ENCODE data around the gene C2orf76.
"Not testable (repeated sequence)": the region's sequence is repeated elsewhere in the genome, so short reads cannot be mapped to it uniquely, and the experiment has no call there.

The C2orf76 gene

DNA sequence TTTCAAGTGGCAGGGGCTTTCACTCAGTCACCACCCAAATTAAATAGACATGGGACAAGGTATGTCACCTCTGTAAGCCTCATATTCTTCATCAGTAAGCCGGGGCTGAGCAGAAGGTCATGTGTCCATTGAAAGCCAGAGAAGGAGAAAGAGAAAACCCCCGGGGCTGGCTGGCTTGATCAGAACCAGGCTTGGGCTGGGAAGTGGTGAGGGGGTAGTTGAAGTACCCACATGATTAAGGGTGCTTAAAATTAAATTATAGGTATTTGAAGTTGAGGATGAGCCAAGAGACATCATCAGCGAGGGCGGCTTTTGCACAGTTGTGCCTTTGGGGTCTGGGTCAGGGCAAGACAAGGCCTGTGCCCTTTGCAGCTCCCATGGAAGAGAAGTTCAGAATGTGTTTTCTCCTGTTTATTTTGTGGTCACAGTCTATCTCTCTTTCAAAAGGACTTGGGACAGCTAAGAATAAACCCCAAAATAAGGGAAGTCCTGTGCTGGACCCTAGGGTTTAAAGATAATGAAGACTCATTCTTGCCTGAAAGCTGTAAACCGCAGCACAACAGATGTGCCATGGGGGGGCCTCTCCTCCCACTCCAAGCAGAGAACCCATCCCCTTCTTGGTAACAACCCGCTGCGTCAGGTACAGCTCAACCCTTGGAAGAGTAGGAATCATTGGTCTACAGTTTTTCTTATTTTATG lies 10.8 kb upstream of the C2orf76 start:
- DNase-seq, result no peak

DNA sequence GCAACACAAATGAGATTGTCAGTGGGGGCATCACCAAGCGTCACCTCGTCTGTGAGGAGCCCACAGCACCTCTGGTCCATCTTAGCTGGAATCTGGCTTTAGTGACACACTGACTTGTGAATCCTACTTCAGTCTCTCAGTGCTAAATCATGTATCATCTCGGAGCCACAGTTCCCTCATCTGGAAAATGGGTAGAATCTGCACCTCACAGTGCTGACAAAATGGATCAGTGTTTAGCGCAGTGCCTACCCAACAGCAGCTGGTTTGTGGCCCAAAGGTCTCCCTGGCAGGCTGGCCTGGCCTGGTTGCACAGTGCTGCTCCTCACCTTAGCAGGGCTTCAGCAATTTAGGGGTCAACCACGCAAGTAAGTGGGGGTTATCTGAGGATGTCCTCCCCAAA lies 10.2 kb upstream of the C2orf76 start:
- no peak for DNase-seq

DNA sequence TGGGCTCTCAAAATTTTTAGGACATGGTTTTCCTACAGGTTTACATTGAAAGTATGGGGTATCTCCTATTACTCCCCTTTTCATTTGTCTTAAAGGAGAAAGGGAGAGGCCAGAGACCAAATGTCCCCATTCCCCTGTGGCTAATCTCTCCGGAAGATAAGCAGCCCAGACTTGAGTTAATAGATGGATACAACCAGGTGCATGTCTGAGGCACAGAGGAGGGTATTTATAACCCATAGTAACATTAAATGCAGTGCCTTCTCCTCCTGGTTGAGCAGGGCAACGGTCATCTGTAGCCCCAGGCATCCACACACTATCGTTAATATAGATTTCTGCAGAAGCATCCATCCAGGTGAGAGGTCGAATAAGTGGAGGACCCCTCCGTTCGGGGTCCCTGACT lies 9.8 kb upstream of the C2orf76 start:
- DNase-seq, result not testable (repeated sequence)

DNA sequence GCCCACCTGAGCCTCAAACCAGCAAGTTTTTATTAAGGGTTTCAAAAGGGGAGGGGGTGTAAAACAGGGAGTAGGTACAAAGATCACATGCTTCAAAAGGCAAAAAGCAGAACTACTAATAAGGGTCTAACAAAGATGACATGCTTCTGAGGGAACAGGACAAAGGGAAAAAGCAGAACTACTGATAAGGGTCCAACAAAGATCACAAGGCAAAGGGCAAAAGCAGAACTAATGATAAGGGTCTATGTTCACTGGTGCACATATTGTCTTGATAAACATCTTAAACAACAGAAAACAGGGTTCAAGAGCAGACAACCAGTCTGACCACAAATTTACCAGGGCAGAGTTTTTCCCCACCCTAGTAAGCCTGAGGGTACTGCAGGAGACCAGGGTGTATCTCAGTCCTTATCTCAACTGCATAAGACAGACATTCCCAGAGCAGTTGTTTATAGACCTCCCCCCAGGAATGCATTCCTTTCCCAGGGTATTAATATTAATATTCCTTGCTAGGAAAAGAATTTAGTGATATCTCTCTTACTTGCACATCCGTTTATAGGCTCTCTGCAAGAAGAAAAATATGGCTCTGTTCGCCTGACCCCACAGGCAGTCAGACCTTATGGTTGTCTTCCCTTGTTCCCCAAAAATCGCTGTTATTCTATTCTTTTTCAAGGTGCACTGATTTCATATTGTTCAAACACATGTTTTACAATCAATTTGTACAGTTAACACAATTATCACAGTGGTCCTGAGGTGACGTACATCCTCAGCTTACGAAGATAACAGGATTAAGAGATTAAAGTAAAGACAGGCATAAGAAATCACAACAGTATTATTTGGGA lies 7.5 kb upstream of the C2orf76 start:
- not testable (repeated sequence) for DNase-seq

DNA sequence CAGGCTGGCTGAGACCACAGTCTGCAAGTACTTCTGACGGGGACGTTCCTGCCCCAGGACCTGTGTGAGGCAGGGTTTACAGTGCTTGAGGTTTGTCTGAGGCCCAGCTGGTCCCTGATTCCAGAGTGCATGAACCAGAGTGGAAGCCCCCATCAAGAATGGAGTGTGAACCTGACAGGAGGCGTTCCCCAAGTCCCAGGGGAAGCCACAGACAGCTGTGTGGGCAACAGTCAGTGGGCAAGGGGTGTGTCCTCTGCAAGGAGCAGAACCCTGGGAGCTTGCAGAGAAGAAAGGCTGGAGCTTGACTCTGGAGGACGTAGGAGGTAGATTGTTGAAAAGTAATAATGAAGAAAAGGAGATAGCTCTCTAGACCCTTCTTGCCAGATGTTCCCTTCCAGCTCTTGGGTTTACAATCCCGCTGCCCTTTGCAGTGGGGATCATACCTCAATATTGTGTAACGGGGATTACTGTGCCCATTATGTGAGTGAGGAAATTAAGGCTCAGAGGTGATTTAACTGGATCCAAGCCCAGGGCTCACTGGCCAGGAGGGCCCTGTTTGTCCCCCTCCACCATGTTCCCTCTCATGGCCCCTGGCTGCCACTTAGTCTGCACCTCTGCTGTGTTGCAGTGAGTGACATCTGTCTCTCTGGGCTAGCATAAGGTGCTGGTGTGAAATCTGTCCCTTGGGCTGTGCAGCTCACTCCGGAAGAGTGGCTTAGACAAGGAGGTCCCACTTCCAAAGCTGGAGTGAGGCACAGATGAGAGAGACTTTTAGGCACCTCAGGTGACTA lies 6.3 kb upstream of the C2orf76 start:
- no peak for DNase-seq

DNA sequence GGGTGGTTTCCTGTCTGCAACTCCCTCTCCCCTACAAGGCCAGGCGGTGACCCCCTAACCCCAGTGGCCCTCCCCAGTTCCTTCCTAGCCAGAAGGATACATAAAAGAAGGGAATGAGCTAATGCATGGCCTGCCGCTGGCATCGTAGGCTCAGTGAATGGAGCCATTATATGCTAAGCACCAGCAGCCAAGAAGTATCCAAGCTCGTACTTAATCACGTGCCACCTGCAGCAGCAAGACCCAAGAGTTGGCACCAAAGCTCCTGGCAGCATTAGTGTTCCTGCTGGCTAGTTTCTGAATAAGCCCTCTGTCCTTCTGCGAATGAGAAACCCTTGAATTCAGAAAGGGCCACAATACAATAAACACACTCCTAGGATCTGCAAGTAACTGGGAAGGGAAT lies 4.5 kb upstream of the C2orf76 start:
- no peak for DNase-seq

DNA sequence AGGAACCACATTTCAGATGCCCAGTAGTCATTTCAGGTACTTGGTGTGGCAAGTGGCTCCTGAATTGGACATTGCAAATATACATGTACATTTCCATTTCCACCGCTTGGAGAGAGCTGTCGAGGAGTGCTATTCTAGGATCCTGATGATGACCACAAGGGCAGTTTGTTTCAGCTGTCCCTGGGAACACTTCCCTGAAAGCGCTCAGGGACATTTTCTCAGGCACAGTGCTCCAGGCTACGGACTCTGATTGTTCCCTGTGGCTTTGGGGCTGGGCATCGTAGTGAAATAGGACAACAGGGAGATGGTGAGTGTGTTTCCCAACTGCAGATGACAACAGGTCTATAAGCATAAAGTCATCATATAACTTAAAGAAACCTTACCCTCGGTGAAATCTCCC lies 3.2 kb upstream of the C2orf76 start:
- DNase-seq, result no peak

DNA sequence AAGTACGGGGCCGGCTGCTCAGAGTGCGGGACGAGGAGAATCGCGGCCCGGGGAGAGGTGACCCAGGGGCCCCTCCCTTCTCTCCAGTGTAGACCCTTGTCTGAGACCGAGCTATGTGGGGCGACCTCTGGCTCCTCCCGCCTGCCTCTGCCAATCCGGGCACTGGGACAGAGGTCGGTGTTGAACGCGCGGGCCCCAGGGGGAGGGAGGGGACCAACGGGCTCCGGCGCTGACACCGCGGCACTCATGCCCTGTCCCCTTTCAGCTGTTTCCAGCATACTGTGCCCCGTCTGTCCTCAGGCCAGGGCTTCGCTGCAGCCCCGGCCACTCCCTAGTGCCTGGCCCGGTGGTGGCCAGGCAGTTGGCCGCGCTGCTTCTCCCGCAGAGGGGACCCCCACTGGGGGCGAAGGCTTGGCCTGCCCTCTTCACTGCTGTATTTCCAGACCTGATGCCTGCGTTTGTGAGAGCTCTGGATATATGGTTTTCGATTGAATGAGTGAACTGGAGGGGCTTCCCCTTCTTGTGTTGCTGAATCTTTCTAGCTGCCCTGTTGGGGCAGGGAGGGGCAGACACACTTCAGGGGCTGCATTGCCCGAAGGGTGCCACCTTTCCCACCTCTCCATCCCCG lies 952 bp upstream of the C2orf76 start:
- DNase-seq, result peak; percentile 62

DNA sequence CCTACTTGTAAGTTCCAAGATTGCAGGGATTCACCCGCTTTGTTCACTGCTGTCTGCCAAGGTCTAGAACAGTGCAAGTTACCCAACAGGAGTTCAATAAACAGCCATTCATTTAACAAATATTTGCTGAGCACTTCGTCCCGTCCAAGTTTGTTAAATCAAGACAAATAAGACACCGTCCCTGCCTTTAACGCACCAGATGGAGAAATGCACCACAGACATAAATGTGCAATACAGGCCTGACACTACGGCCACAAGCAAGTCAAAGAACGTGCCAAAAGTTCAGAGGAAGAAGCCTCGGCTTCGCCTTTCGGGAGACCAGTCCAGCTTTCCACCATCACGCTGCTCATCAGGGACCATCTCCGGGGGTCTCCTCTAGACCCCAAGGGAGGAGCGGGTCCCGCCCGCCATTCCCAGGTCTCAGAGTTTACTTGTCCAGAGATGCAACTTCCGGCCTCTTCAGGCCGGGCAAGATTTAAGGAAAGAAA lies 429 bp downstream of the C2orf76 start:
- no peak for DNase-seq

DNA sequence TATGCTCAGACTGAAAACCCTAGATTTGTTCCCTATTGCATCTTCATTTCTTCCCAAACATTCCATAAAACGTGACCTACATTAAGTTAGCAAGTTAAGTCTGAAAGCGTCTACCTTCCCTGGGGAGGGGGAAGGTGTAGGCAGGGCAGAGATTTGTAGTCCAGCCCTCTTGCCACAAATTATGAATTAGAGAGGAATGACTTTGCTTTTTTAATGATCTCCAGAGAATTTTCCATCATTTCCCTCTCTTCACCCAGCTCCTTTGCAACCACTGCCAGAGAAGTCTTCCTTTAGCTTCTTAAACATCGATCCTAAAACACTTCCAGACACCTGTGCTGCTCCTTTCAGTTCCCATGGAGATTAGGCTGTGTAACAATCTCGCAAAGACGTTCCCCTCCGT lies 1.2 kb downstream of the C2orf76 start:
- no peak for DNase-seq

DNA sequence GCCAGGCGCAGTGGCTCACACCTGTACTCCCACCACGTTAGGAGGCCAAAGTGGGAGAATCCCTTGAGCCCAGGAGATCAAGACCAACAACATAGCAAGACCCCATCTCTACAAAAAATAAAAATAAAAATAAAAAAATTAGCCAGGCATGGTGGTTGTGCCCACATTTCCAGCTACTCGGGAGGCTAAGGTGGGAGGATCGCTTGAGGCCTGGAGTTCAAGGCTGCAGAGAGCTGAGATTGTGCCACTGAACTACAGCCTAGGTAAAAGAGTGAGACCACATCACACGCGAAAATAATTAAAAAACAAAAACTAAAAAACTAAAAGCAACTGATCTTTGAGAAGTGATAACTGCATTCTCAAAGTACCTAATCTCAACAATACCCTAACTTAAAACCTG lies 1.8 kb downstream of the C2orf76 start:
- no peak for DNase-seq

DNA sequence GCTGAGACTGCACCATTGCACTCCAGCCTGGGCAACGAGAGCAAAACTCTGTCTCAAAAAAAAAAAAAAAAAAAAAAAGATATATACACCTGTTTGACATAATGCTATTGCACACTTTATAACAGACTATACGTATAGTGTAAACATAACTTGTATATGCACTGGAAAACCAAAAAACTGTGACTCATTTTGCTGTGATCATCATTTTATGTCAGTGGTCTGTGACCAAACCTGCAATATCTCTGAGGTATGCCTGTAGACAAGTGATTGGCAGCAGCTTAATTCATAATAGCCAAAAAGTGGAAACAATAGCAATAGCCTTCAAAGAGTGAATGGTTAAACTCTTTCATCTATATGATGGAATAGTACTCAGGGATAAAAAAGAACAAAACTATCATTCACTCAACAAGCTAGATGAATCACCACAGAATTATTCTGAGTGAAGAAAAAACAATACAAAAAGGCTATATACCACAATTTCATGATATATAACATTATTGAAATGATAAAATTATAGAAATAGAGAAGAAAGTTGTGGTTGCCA lies 6.1 kb downstream of the C2orf76 start:
- no peak for DNase-seq

DNA sequence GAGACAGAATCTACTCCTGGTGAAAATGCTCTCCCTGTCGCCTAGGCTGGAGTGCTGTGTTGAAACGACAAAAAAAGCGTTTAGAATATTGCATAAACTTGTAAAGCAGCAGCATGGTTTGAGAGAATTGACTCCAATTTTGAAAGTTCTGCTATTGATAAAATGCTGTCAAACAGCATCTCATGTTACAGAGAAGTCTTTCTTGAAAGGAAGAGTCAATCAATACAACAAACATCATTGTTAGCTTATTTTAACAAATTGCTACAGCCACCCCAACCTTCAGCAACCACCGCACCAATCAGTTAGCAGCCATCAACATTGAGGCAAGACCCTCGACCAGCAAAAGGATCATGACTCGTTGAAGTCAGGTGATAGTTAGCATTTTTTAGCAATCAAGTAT lies 6.9 kb downstream of the C2orf76 start:
- DNase-seq, result no peak

DNA sequence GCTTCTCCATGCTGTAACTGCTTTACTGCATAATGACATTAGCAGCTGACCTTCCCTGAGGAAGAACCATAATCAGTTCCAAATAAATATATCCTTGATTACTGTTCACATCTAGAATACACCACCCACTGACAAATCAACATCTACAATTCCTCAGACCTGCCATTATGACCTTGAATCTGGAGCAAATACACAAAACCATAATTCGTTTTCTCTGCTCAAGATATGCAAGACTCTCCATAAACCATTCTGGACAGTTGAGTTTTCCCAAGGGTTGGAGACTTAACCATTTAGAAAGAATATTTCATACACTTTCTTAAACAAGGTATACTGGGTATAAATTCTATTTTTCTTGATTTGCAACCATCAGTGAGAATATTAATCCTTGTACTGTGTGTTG lies 11.8 kb downstream of the C2orf76 start:
- no peak for DNase-seq

DNA sequence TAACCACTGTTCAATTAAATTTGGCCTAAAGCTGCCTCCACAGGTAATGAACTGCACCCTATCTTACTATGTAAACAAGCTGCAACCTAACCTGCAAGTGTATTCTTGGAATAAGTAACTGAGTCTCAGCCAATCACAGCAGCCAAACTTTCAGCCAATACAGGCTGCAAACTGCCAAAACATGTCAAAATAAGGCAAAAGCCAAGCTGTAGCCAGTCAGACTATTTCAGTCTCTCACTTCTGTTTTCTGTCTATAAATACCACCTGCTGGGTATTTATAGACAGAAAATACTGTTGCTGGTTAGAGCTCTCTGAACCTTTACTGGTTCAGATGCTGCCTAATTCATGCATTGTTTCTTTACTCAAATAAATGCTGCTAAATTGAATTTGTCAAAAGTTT lies 14.3 kb downstream of the C2orf76 start:
- peak; percentile 14 for DNase-seq

DNA sequence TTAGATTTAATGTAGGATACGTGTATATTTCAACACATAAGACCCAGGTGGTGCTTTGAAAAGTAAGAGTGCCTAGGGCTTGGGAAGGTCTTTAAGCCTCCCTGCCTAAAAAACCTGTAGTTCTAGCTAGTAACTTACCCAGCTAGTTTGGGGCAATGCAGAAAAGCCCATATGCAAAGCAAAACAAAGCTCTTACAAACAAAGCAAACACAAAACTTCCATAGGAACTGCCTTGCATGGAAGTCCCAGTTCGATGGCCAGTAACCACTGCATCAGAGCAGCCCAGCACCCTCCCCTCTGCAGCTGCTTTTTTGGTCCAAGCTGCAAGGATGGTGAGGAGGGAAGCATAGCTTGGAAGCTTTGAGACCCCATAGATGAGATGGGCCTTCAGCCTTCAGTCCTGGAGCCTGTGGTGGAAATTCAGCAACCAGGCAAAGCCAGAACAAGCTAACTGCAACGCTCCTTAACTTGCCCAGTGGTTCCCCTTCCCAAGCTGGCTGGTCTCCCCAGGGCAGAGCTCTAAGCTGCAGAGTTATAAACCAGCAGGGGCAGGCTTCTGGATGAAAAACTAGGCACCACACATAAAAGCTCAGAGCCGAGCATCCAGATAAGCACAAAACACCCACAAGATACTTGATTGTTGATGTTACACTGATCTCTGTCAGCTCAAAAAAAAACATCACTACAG lies 16.2 kb downstream of the C2orf76 start:
- no peak for DNase-seq

DNA sequence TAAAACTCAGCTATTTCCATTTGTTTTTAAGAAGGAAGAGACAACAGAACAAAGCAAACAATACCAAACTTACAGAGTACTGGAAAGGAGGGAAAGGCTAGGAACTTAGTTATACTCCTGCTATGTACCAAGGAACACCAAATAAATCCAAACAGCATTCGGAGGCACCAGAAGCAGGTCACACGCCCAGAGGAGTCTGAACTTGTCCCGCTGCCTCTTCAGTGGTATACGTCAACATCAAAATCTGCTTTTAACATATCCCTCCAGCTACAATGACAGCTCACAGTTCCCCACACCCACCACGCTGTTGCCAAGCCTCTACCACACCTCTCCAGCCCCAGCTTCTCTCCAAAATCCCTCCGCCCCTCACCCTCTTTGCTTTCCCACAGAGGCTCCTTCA lies 17.3 kb downstream of the C2orf76 start:
- no peak for DNase-seq

DNA sequence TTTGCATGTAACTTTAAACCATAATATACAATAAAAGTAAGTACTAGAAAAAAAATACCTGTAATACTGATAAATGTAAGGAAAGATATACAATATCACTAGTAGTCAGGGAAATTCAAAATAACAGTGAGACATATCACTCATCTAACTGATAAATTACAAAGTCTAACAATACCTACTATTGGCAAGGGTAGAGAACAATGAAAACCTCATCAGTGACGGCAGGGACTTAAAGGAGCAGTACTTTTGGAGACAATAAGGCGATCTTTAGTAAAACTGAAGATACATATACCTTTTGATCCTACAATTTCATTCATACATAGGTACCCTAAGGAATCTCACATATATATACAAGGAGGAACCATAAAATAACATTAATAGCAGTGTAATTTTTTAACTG lies 24.9 kb downstream of the C2orf76 start:
- DNase-seq, result no peak

DNA sequence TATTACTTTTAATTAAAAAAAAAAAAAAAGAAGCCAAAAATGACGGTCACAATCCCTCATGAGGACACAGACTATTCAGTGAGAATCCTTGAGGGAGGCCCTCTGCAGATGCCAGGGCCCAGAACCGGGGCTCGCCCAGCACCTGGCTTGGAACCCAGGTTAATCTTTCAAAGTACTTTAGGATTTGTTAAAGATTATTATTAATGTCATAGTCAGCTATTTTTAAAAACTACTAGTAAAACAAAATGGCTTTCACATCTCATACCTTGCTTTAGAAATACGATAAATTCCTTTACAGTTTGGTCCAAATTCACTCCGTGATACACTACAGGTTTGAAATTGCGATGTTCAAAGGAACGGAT lies 27.1 kb downstream of the C2orf76 start:
- no peak for DNase-seq

DNA sequence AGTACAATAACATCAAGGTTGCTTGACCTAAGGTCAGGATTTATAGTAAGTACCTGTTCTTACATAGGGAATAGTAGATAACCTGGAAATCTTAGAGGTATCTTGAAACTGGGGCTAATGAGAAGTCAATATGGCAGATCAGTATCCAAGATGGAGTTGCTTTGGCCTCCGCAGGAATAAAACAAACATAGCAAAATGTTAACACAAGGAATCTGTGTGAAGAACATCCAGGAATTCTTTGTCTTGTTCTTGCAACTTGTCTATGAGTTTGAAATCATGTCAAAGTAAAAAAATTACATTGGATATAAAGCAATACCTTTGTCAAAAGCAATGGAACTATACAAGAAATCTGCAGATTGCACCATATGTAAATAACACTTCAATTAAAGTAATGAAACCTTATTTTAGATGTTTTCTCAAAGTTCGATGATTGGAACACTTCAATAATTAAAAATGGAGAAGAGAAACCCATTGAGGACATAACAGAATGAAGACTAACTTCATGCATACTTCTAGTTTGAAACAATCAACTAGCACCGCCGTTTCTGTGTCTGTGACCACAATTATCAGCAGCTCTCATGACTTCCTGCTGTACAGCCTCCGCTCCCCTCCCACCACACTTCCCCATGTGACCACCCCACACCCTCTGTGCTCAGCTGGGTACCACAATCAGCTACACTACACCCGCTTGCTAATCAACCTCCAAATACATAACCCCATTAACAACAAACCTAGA lies 27.6 kb downstream of the C2orf76 start:
- DNase-seq, result peak; percentile 2

DNA sequence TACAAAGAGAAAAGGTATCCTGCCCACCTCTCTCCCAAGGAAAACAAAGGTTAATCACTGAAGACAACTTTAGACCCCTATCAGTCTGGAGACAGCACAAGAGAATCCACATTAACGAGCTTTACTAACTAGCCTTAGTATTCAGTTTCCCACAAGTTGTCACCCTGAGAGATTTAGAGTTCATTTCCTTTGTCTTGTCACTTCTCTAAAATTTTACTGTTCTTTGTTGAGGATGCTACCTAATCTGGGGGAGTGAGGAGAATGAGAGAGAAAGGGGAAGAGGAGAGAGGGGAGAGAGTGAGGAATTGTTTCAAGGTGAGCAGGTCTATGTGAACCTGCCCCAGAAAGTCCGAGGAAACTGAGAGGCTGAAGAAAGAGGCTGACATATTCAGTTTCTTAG lies 28.4 kb downstream of the C2orf76 start:
- no peak for DNase-seq

DNA sequence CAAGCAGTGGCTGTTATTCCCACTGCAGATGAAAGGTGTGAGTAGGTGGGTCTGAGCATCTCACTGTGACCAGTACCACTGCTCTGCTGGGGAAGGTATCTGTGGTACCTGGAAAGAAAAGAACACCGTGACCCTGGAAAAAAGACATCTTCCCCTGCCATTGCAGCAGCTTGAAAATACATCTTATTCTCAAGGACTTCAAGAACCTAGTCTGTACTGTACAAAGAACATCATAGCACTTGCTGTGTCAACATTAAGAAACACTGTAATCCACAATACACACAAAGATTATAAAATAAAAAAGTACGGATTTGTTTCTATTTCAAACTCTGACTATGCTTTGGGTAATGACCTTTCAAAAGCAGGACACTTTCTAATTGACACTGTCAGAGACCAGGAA lies 28.9 kb downstream of the C2orf76 start:
- no peak for DNase-seq
